Measurements from ENCODE around the gene SLC5A1.

GRCh38 chr22:32073262-32073661 lies 30.2 kb downstream of the SLC5A1 start:
- TF ChIP-seq CTCF (IDR thresholded peaks at IDR 0.05) (no peak), EZH2 (IDR thresholded peaks at IDR 0.05; ENCODE audit: borderline replicate concordance, insufficient read depth, low read depth, low read length, poor library complexity, severe bottlenecking) (no peak)
